B cell (primary cell): Measurements from ENCODE around the gene STARD9. TPM values are rescaled to one million over a fixed set of nuclear protein-coding genes. Genes with fewer than 3 reads are reported as not detected.

Source experiments
- ATAC-seq: fragments of 200-7000 bp; cut with Tn5 transposase; one replicate; pipeline ENCODE4 v1.10.0; 2021; ENCODE audit warnings: low read depth, mild to moderate bottlenecking, moderate number of reproducible peaks, moderate library complexity
- CTCF ChIA-PET: fragments of 350-600 bp; sonication (Branson Sonifier 250); formaldehyde crosslinking; loops from one replicate; lab custom pipeline; 2021; ENCODE audit warnings: antibody characterized with exemption, inconsistent platforms; lab: Charles Lee
- POLR2A ChIA-PET: fragments of 350-600 bp; sonication (Branson Sonifier 250); formaldehyde crosslinking; loops from one replicate; lab custom pipeline; 2021; ENCODE audit warnings: antibody characterized with exemption; lab: Charles Lee
- DNase-seq: peaks from one replicate; pipeline ENCODE4 v3.0.0; 2013
- H2AFZ ChIP-seq: 2 replicates; pipeline ENCODE4 v1.6.1; 2012; ENCODE audit warnings: mild to moderate bottlenecking, low read depth, low read length; ENCODE audit not compliant: insufficient read depth, poor library complexity, severe bottlenecking
- H3K27ac ChIP-seq, 2 donors: 1 replicate in 1 of 2; 2 replicates in 1 of 2; pipeline ENCODE4 v1.5.1; 2012 to 2013; ENCODE audit warnings: low read length in 2 of 2, mild to moderate bottlenecking in 2 of 2, moderate library complexity in 1 of 2
- H3K27me3 ChIP-seq, 4 experiments: fragments of 200-600 bp in 1 of 4; sonication (generic) in 1 of 4; replicated peaks in 1 of 4; 1 replicate in 2 of 4; 2 replicates in 2 of 4; pipeline versions ENCODE4 v1.6.1 to v1.7.0; 2013 to 2016; ENCODE audit warnings: low read length in 3 of 4, mild to moderate bottlenecking in 2 of 4, mixed read lengths in 1 of 4, moderate library complexity in 1 of 4; ENCODE audit not compliant: insufficient read depth in 4 of 4, control insufficient read depth in 3 of 4; ENCODE audit errors: control extremely low read depth in 1 of 4
- H3K36me3 ChIP-seq, 2 experiments: replicated peaks in 1 of 2; 1 replicate in 1 of 2; 2 replicates in 1 of 2; pipeline versions ENCODE4 v1.6.1 to v1.7.1; 2013; ENCODE audit warnings: low read length in 1 of 2; ENCODE audit not compliant: insufficient read depth in 2 of 2, control insufficient read depth in 1 of 2; ENCODE audit errors: control extremely low read depth in 1 of 2, extremely low read depth in 1 of 2
- H3K4me1 ChIP-seq, 2 donors: fragments of 200-600 bp in 1 of 2; sonication (generic) in 1 of 2; 1 replicate in 1 of 2; 2 replicates in 1 of 2; pipeline versions ENCODE4 v1.5.1 to v1.6.1; 2013 to 2017; ENCODE audit warnings: low read length in 2 of 2; ENCODE audit not compliant: control insufficient read depth in 2 of 2, insufficient read depth in 2 of 2
- H3K4me2 ChIP-seq: replicated peaks from 2 replicates; pipeline ENCODE3; 2012; ENCODE audit warnings: mild to moderate bottlenecking, low read depth, low read length; ENCODE audit not compliant: poor library complexity, severe bottlenecking
- H3K4me3 ChIP-seq, 5 experiments: fragments of 200-600 bp in 1 of 5; sonication (generic) in 1 of 5; 1 replicate in 3 of 5; 2 replicates in 2 of 5; pipeline versions ENCODE4 v1.5.1 to v1.7.0; 2011 to 2016; ENCODE audit warnings: low read length in 4 of 5, mild to moderate bottlenecking in 4 of 5, low read depth in 2 of 5, control low read depth in 1 of 5, moderate library complexity in 1 of 5; ENCODE audit not compliant: insufficient read depth in 1 of 5; ENCODE audit errors: control extremely low read depth in 1 of 5, extremely low read depth in 1 of 5
- H3K79me2 ChIP-seq: fragments of 200-600 bp; sonication (generic); one replicate; pipeline ENCODE4 v1.6.0; 2016; ENCODE audit warnings: low read length; ENCODE audit not compliant: control insufficient read depth, insufficient read depth
- H3K9ac ChIP-seq: fragments of 200-600 bp; sonication (generic); 2 replicates; pipeline ENCODE4 v1.6.1; 2017; ENCODE audit warnings: mild to moderate bottlenecking, low read length, moderate library complexity
- H3K9me3 ChIP-seq, 3 donors: one replicate each; pipeline versions ENCODE4 v1.6.1 to v1.7.1; 2013; ENCODE audit warnings: low read length in 2 of 3; ENCODE audit not compliant: control insufficient read depth in 2 of 3, insufficient read depth in 1 of 3; ENCODE audit errors: control extremely low read depth in 1 of 3
- H4K20me1 ChIP-seq: 2 replicates; pipeline ENCODE4 v1.6.0; 2012; ENCODE audit warnings: mild to moderate bottlenecking, low read length; ENCODE audit not compliant: insufficient read depth, control insufficient read depth, poor library complexity, severe bottlenecking
- H3K27ac Mint-ChIP-seq: one replicate; pipeline ENCODE4 v1.8.0; 2021; ENCODE audit warnings: mixed read lengths
- H3K27me3 Mint-ChIP-seq: one replicate; pipeline ENCODE4 v1.8.0; 2021; ENCODE audit warnings: mixed read lengths
- H3K4me1 Mint-ChIP-seq: one replicate; pipeline ENCODE4 v1.8.0; 2021; ENCODE audit warnings: mixed read lengths
- H3K4me3 Mint-ChIP-seq: one replicate; pipeline ENCODE4 v1.8.0; 2021; ENCODE audit warnings: mixed read lengths
- H3K9me3 Mint-ChIP-seq: one replicate; pipeline ENCODE4 v1.8.0; 2022; ENCODE audit warnings: mixed read lengths; ENCODE audit not compliant: insufficient read depth
- CTCF ChIP-seq: fragments of 200-600 bp; IDR thresholded peaks from one replicate; pipeline ENCODE4 v1.8.0; 2022; ENCODE audit warnings: antibody characterized with exemption, mild to moderate bottlenecking
- EZH2 ChIP-seq: IDR thresholded peaks from 2 replicates; pipeline ENCODE4 v1.6.1; 2012; ENCODE audit warnings: borderline replicate concordance, low read depth, mild to moderate bottlenecking, moderate library complexity, low read length; ENCODE audit not compliant: insufficient read depth, poor library complexity, severe bottlenecking
- WGBS: methylation state at CpG from one replicate; pipeline ENCODE4 v1.1.5; 2013; ENCODE audit warnings: missing lambda C conversion rate; ENCODE audit not compliant: insufficient coverage; 5-methylcytosine and 5-hydroxymethylcytosine counted together
- intact Hi-C: fragments of 100-400 bp; cut with micrococcal nuclease; formaldehyde crosslinking; loops from one replicate; pipeline ENCODE4 v1.10.0; 2022
- polyA plus RNA-seq: library from polyadenylated mRNA; depleted of rRNA; stranded (reverse); fragments of >200 nt; gene quantifications from 2 replicates; pipeline ENCODE4 v1.2.3, GENCODE V29; 2012
- total RNA-seq, 2 donors: library from RNA; stranded (reverse); fragments of 120-200 nt in 1 of 2; gene quantifications; 1 replicate in 1 of 2; 2 replicates in 1 of 2; pipeline versions ENCODE4 v1.2.3 to v1.2.4, GENCODE V29; 2013 to 2022

Gene STARD9
- total and polyA plus RNA-seq, 2 donors (not counting 1 experiment from before 2014, with no cell fraction given) = 5.0 to 23.1 TPM

- Histone ChIP-seq H3K27ac (no peak overlapping the region), H3K9ac (no peak overlapping the region), H3K4me3 (no peak overlapping the region), H4K20me1 (no peaks in the 10 kb centered on the region), H3K36me3 (peaks cover 16 to 76% of the 10 kb centered on the region in 2 experiments), H3K79me2 (no peaks in the 10 kb centered on the region), H3K9me3 (no peaks in the 10 kb centered on the region), H3K4me1 (no peaks in the 10 kb centered on the region), H3K4me2 (no peak overlapping the region), H3K27me3 (no peaks in the 10 kb centered on the region), H2AFZ (no peak overlapping the region)
- no peak for DNase-seq
- ChIA-PET POLR2A (no interaction called here), CTCF (no interaction called here)
- Mint-ChIP-seq H3K4me3 (no peak overlapping the region), H3K27ac (no peak overlapping the region), H3K9me3 (no peaks in the 10 kb centered on the region), H3K4me1 (no peaks in the 10 kb centered on the region), H3K27me3 (no peaks in the 10 kb centered on the region)
- intact Hi-C loops = no loop called here
- TF ChIP-seq EZH2 (no peak), CTCF (no peak)
- no peak for ATAC-seq
- over 99% methylated on average over 13 of the region's 13 CpGs for WGBS
These were observed 152.5 kb downstream of the STARD9 start for GRCh38 chr15:42727750-42728381.

GRCh38 chr15:42728560-42728959 is 153.2 kb downstream of the STARD9 start:
- no peak for TF ChIP-seq CTCF
- H3K9ac ChIP-seq = no peak overlapping the region
- H3K27ac ChIP-seq = no peak overlapping the region
- no peaks in the 10 kb centered on the region for H3K9me3 ChIP-seq
- Mint-ChIP-seq H3K27ac (no peak overlapping the region), H3K9me3 (no peaks in the 10 kb centered on the region), H3K27me3 (no peaks in the 10 kb centered on the region), H3K4me3 (no peak overlapping the region), H3K4me1 (no peaks in the 10 kb centered on the region)
- no peaks in the 10 kb centered on the region for H3K4me1 ChIP-seq
- no peaks in the 10 kb centered on the region for H3K27me3 ChIP-seq
- H3K4me2 ChIP-seq = no peak overlapping the region
- intact Hi-C loops = no loop called here
- H2AFZ ChIP-seq = no peak overlapping the region
- no peaks in the 10 kb centered on the region for H4K20me1 ChIP-seq
- H3K79me2 ChIP-seq = no peaks in the 10 kb centered on the region
- ATAC-seq (no peak), DNase-seq (no peak)
- 86% methylated on average over 3 of the region's 5 CpGs for WGBS
- POLR2A ChIA-PET = no interaction called here
- H3K36me3 ChIP-seq = peaks cover 16 to 78% of the 10 kb centered on the region in 2 experiments
- CTCF ChIA-PET = no interaction called here
- H3K4me3 ChIP-seq = no peak overlapping the region
